RWPE2 (cell line): ENCODE measurements around the gene MAGEA11.
"Not testable (repeated sequence)": the region's sequence is repeated elsewhere in the genome, so short reads cannot be mapped to it uniquely, and the experiment has no call there.

Experiments
- ATAC-seq: fragments of 200-7000 bp; cut with Tn5 transposase; 3 replicates; pipeline ENCODE4 v1.9.1; 2021; ENCODE audit warnings: low read depth
- DNase-seq: peaks from one replicate; pipeline ENCODE4 v3.0.0-alpha.2; 2020; ENCODE audit warnings: low spot score
- H3K27ac ChIP-seq: fragments of 450-650 bp; 2 replicates; pipeline ENCODE4 v1.5.1; 2017; ENCODE audit warnings: mild to moderate bottlenecking; ENCODE audit not compliant: poor library complexity, severe bottlenecking
- H3K27me3 ChIP-seq: fragments of 250-450 bp; sonication (Bioruptor Pico); 2 replicates; pipeline ENCODE4 v1.5.1; 2021; ENCODE audit warnings: mild to moderate bottlenecking, moderate library complexity; ENCODE audit not compliant: insufficient read depth, poor library complexity, severe bottlenecking
- H3K36me3 ChIP-seq: fragments of 250-450 bp; sonication (Bioruptor Pico); 2 replicates; pipeline ENCODE4 v1.5.1; 2020; ENCODE audit warnings: low read depth, mild to moderate bottlenecking, moderate library complexity
- H3K4me1 ChIP-seq: fragments of 250-450 bp; sonication (Bioruptor Pico); 2 replicates; pipeline ENCODE4 v1.5.1; 2021; ENCODE audit warnings: mild to moderate bottlenecking, moderate library complexity; ENCODE audit not compliant: insufficient read depth, poor library complexity, severe bottlenecking
- H3K4me3 ChIP-seq: fragments of 250-450 bp; sonication (Bioruptor Pico); 2 replicates; pipeline ENCODE4 v1.5.1; 2021; ENCODE audit warnings: mild to moderate bottlenecking, moderate library complexity; ENCODE audit not compliant: severe bottlenecking
- H3K9me3 ChIP-seq: fragments of 250-450 bp; sonication (Bioruptor Pico); 2 replicates; pipeline ENCODE4 v1.5.1; 2021; ENCODE audit warnings: mild to moderate bottlenecking, moderate library complexity; ENCODE audit not compliant: severe bottlenecking
- CTCF ChIP-seq: fragments of 450-650 bp; IDR thresholded peaks from one replicate; pipeline ENCODE4 v1.5.1; 2017; ENCODE audit warnings: mild to moderate bottlenecking, moderate library complexity; ENCODE audit not compliant: poor library complexity, severe bottlenecking

The MAGEA11 gene

GRCh38 chrX:149757206-149758067 lies 45.6 kb downstream of the MAGEA11 start:
- ATAC-seq (no peak), DNase-seq (no peak)
- H3K27me3 ChIP-seq: no peaks in the 10 kb centered on the region
- H3K36me3 ChIP-seq: no peaks in the 10 kb centered on the region
- H3K27ac ChIP-seq: no peak overlapping the region
- TF ChIP-seq CTCF: no peak
- H3K4me1 ChIP-seq: no peaks in the 10 kb centered on the region
- no peak overlapping the region for H3K4me3 ChIP-seq
- H3K9me3 ChIP-seq: no peaks in the 10 kb centered on the region

GRCh38 chrX:149758068-149758714 lies 46.3 kb downstream of the MAGEA11 start:
- no peak overlapping the region for H3K27ac ChIP-seq
- ATAC-seq (no peak), DNase-seq (no peak)
- H3K36me3 ChIP-seq: no peaks in the 10 kb centered on the region
- no peaks in the 10 kb centered on the region for H3K9me3 ChIP-seq
- no peak for TF ChIP-seq CTCF
- H3K27me3 ChIP-seq: no peaks in the 10 kb centered on the region
- no peaks in the 10 kb centered on the region for H3K4me1 ChIP-seq
- no peak overlapping the region for H3K4me3 ChIP-seq

GRCh38 chrX:149758715-149759078 lies 46.8 kb downstream of the MAGEA11 start:
- ATAC-seq, H3K36me3 ChIP-seq, H3K27ac ChIP-seq, H3K9me3 ChIP-seq, DNase-seq, H3K4me1 ChIP-seq, H3K27me3 ChIP-seq, H3K4me3 ChIP-seq: not testable (repeated sequence)

GRCh38 chrX:149759824-149760223 lies 48.0 kb downstream of the MAGEA11 start:
- DNase-seq (no peak), ATAC-seq (no peak)
- no peaks in the 10 kb centered on the region for H3K4me1 ChIP-seq
- no peak for TF ChIP-seq CTCF
- H3K27ac ChIP-seq: no peak overlapping the region
- H3K27me3 ChIP-seq: no peaks in the 10 kb centered on the region
- H3K36me3 ChIP-seq: no peaks in the 10 kb centered on the region
- H3K9me3 ChIP-seq: no peaks in the 10 kb centered on the region
- no peak overlapping the region for H3K4me3 ChIP-seq

GRCh38 chrX:149760965-149761364 lies 49.1 kb downstream of the MAGEA11 start:
- Histone ChIP-seq H3K27me3 (no peaks in the 10 kb centered on the region), H3K36me3 (no peaks in the 10 kb centered on the region), H3K4me3 (no peak overlapping the region), H3K9me3 (no peaks in the 10 kb centered on the region), H3K4me1 (no peaks in the 10 kb centered on the region), H3K27ac (no peak overlapping the region)
- no peak for ATAC-seq
- DNase-seq: no peak
- no peak for TF ChIP-seq CTCF

- DNase-seq, H3K27me3 ChIP-seq, H3K4me1 ChIP-seq, H3K4me3 ChIP-seq, H3K9me3 ChIP-seq, H3K27ac ChIP-seq, ATAC-seq, H3K36me3 ChIP-seq: not testable (repeated sequence)
Observed at GRCh38 chrX:149761858-149762674, 50.2 kb downstream of the MAGEA11 start.
